IPS DF 6.9 (cell line): ENCODE measurements around the gene C5.
"Not testable (repeated sequence)": the region's sequence is repeated elsewhere in the genome, so short reads cannot be mapped to it uniquely, and the experiment has no call there.

ENCODE experiments used
- DNase-seq: peaks from one replicate; pipeline ENCODE4 v3.0.0-alpha.2; 2013; ENCODE audit warnings: low read depth, low spot score
- H3K27ac ChIP-seq: one replicate; pipeline ENCODE4 v1.5.1; 2013; ENCODE audit warnings: low read length, control low read depth
- H3K27me3 ChIP-seq: 2 replicates; pipeline ENCODE4 v1.6.1; 2013; ENCODE audit warnings: mild to moderate bottlenecking, low read length; ENCODE audit not compliant: control insufficient read depth, insufficient read depth
- H3K36me3 ChIP-seq: 2 replicates; pipeline ENCODE4 v1.6.1; 2013; ENCODE audit warnings: low read length; ENCODE audit not compliant: control insufficient read depth, insufficient read depth
- H3K4me1 ChIP-seq: 2 replicates; pipeline ENCODE4 v1.6.1; 2013; ENCODE audit warnings: low read length; ENCODE audit not compliant: control insufficient read depth, insufficient read depth
- H3K4me3 ChIP-seq: 2 replicates; pipeline ENCODE4 v1.5.1; 2013; ENCODE audit warnings: mild to moderate bottlenecking, low read length
- H3K9me3 ChIP-seq: 2 replicates; pipeline ENCODE4 v1.6.1; 2013; ENCODE audit warnings: low read length, inconsistent platforms; ENCODE audit not compliant: control insufficient read depth, insufficient read depth
- WGBS: extraction: QIAGEN DNeasy Blood & Tissue Kit; methylation state at CpG from one replicate; pipeline ENCODE4 v1.1.7; 2013; ENCODE audit warnings: mixed read lengths, missing lambda C conversion rate; ENCODE audit not compliant: insufficient read length, insufficient coverage; 5-methylcytosine and 5-hydroxymethylcytosine counted together

C5 gene

DNA sequence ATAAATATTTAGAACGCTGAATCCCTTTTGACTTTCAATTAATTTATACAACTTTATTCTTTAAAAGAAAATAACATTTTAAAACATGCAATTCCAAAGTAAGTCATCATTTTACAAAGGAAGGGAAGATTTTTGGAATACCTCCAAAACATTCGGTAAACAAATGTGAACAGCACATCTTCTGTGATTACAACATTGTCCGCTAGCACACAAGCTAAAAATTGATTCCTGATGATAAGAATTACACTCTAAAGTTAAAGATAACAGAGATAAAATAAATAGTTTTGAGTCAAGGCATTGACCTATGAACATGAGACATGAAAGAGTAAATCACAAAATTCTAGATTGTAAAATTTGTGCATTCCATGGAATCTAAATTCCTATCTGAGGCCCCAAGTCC, 67.2 kb downstream of the C5 start:
- DNase-seq: no peak

GRCh38 chr9:120980951-120981350, 69.1 kb downstream of the C5 start:
- Histone ChIP-seq H3K27me3 (no peaks in the 10 kb centered on the region), H3K36me3 (no peaks in the 10 kb centered on the region), H3K4me3 (no peak overlapping the region), H3K4me1 (no peaks in the 10 kb centered on the region), H3K9me3 (no peaks in the 10 kb centered on the region), H3K27ac (no peak overlapping the region)
- WGBS: no CpG with 5 or more reads among the region's 3 CpGs
- DNase-seq: no peak

More for the DNA sequence above, 67.2 kb downstream of the C5 start:
- Histone ChIP-seq H3K27ac (no peak overlapping the region), H3K36me3 (no peaks in the 10 kb centered on the region), H3K4me3 (no peak overlapping the region), H3K27me3 (no peaks in the 10 kb centered on the region), H3K4me1 (no peaks in the 10 kb centered on the region), H3K9me3 (no peaks in the 10 kb centered on the region)
- 100% methylated on average over 1 of the region's 3 CpGs for WGBS

DNA sequence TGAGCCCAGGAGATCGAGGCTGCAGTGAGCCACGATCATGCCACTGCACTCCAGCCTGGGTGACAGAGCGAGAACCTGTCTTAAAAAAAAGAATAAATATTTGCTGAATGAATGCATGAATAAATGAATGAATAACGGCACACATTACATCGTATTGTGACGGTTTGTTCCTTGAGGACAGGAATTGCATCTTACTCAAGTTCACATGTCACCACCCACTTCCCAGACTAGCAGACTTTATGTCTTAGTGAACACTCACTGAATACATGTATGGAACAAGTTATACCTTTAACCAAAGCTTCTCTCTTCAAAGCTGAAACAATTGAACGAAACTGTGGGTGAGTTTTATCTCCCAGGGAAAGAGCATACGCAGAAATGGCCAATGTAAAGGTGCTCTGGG, 70.3 kb downstream of the C5 start:
- Histone ChIP-seq H3K27ac (no peak overlapping the region), H3K36me3 (no peaks in the 10 kb centered on the region), H3K4me3 (no peak overlapping the region), H3K27me3 (no peaks in the 10 kb centered on the region), H3K9me3 (no peaks in the 10 kb centered on the region), H3K4me1 (no peaks in the 10 kb centered on the region)
- no CpG with 5 or more reads among the region's 8 CpGs for WGBS
- DNase-seq: no peak

DNA sequence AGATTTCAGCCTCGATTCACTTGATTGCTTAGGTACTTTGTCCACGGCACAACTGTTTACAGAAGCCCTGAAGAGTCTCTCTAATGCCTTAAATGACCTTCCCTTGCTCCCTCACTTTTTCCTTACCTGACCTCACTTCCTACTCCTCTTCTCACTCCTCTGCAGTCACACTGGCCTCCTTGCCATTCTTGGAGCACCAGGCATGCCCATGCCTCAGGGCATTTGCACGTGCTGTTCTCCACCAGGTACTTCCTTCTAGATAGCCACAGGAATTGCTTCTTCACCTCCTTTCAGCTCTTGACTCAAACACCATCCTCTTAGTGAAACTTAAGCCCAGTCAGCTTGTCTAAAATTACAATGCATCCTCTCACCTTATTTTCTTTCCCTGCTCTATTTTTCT, 71.1 kb downstream of the C5 start:
- DNase-seq: no peak
- Histone ChIP-seq H3K27ac (no peak overlapping the region), H3K36me3 (no peaks in the 10 kb centered on the region), H3K9me3 (no peaks in the 10 kb centered on the region), H3K27me3 (no peaks in the 10 kb centered on the region), H3K4me3 (no peak overlapping the region), H3K4me1 (no peaks in the 10 kb centered on the region)
- no CpG with 5 or more reads among the region's 3 CpGs for WGBS

DNA sequence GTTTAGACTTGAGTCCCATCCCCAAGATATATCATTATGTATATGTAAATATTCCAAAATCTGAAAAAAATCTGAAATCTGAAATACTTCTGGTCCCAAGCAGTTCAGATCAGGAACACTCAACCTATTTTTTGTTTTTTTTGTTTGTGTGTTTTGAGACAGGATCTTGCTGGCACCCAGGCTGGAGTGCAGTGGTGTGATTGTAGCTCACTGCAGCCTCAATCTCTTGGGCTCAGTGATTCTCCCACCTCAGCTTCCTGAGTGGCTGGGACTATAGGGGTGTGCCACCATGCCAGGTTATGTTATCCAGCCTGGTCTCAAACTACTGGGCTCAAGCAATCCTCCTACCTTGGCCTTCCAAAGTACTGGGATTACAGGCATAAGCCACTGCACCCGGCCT, 72.8 kb downstream of the C5 start:
- DNase-seq: no peak
- Histone ChIP-seq H3K36me3 (no peaks in the 10 kb centered on the region), H3K9me3 (no peaks in the 10 kb centered on the region), H3K4me1 (no peaks in the 10 kb centered on the region), H3K27me3 (no peaks in the 10 kb centered on the region), H3K27ac (no peak overlapping the region), H3K4me3 (no peak overlapping the region)
- WGBS: no CpG with 5 or more reads among the region's 1 CpG

DNA sequence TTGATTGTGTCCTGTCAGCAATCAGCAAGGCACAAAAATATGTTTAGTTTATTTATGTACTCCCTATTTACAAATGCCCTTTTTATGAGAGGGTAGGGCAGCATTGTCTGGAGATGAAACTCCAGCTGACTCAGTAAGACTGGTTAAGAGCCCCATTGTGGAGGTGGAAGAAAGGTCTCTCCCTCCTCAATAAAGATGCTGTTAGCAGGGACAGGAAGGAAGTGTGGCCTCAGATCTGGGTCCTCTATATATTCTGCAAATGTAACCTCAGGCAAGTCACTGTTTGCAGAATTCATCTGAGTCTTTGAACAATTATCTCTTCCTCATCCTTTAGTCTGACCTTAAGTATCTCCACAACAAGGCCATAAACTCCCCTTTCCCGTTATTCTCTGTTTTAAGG, 75.2 kb downstream of the C5 start:
- WGBS: no CpG with 5 or more reads among the region's 1 CpG
- Histone ChIP-seq H3K4me3 (no peak overlapping the region), H3K27me3 (no peaks in the 10 kb centered on the region), H3K27ac (no peak overlapping the region), H3K36me3 (no peaks in the 10 kb centered on the region), H3K4me1 (no peaks in the 10 kb centered on the region), H3K9me3 (no peaks in the 10 kb centered on the region)
- DNase-seq: no peak

DNA sequence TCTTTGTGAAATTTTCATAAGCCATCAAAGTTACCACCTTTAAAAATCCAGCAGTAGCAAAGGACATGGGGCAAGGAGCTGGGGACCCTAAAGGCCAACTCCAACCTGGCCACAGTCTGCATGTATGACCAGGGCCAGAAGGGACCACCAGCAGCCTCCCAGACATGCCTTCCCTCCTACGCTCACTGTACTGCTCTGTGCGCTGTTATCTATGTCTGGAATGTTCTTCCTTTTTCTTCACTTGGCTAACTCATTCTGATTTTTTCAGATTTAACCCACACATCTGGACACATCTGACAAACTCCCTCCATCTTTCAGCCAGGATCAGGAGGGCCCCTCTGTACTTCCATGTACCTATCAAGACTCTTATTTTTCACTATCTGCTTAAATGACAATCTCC, 75.9 kb downstream of the C5 start:
- Histone ChIP-seq H3K9me3 (no peaks in the 10 kb centered on the region), H3K4me3 (no peak overlapping the region), H3K27me3 (no peaks in the 10 kb centered on the region), H3K4me1 (no peaks in the 10 kb centered on the region), H3K27ac (no peak overlapping the region), H3K36me3 (no peaks in the 10 kb centered on the region)
- DNase-seq: no peak
- WGBS: no CpG with 5 or more reads among the region's 2 CpGs

- Histone ChIP-seq H3K4me1 (no peaks in the 10 kb centered on the region), H3K36me3 (no peaks in the 10 kb centered on the region), H3K9me3 (no peaks in the 10 kb centered on the region), H3K27me3 (no peaks in the 10 kb centered on the region), H3K27ac (no peak overlapping the region), H3K4me3 (no peak overlapping the region)
- no peak for DNase-seq
Measured at GRCh38 chr9:120971938-120972337, 78.1 kb downstream of the C5 start.

- not testable (repeated sequence) for H3K36me3 ChIP-seq, DNase-seq, H3K9me3 ChIP-seq, H3K27ac ChIP-seq, H3K4me3 ChIP-seq, H3K27me3 ChIP-seq, H3K4me1 ChIP-seq
- no CpG with 5 or more reads among the region's 9 CpGs for WGBS
Measured at GRCh38 chr9:120971471-120971870, 78.6 kb downstream of the C5 start.

DNA sequence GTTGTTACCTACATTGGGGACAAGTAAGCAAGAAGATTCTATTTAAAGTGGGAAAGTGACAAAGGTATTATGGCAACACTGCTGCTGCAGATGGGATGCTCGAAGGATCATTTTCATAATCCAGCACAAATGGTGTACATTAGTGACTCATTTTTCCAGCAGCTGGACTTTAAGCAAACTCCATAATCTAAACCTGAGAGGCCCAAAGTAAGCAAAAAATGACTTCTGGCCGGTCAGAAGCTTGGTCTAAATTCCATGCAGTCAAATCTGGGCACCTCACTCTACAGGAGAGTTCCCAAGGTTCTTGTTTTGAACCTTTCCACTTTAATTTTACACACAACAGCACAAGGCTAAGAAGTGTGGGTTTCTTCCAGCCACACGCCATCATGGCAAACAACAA, 79.8 kb downstream of the C5 start:
- WGBS: no CpG with 5 or more reads among the region's 3 CpGs
- Histone ChIP-seq H3K4me1 (peaks cover 3% of the 10 kb centered on the region), H3K27ac (no peak overlapping the region), H3K4me3 (no peak overlapping the region), H3K36me3 (no peaks in the 10 kb centered on the region), H3K27me3 (no peaks in the 10 kb centered on the region), H3K9me3 (no peaks in the 10 kb centered on the region)
- DNase-seq: no peak

GRCh38 chr9:120966013-120966369, 84.1 kb downstream of the C5 start:
- Histone ChIP-seq H3K27me3 (no peaks in the 10 kb centered on the region), H3K27ac (no peak overlapping the region), H3K9me3 (no peaks in the 10 kb centered on the region), H3K4me3 (no peak overlapping the region), H3K4me1 (peaks cover 3% of the 10 kb centered on the region), H3K36me3 (no peaks in the 10 kb centered on the region)
- no CpG with 5 or more reads among the region's 3 CpGs for WGBS
- DNase-seq: no peak
